ENCODE data around the gene PPP1R3G.

DNA sequence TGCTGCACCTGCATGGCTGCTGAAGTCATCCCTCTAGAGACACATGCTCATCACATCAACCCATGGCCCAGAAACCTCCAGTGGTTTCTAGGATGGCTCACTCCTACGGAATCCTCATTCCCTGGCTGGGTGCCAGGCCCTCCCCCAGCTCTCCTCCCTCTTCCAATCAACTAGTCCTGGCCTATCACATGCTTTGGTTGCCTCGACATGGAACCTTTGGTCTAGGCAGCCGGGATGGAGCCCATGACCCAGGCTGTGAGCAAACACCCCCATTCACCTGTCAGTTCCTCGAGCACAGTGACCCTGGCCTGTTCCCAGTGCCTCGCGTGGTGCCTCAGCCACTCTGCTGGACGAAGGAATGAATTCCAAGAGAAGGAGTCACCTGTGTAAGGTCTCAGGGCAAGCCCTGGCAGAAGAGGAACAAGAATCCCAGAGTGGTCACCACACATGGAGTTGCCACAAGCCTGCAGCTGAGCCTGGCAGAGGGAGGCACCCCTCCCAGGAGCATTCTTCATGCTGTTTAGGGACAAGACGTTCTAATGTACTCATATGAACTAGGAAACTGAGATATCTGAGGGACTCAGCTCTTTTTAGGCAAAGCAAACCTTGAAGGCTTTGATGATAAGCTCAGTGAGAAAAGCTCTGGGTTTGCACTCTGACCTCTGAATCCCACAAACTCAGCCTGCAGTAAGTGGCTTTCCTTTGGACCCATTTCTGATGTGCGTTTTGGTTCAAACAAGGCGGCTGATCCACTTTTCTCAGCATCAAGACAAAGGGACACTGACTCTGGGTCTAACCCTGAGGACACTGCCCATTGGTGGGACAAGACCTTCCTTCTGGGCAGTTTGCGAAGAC lies 40.2 kb downstream of the PPP1R3G start:
- TF ChIP-seq SOX6 (IDR thresholded peaks at IDR 0.05) (no peak), SOX6 (CRISPR knock-in tag; IDR thresholded peaks at IDR 0.05) (no peak), CCAR2 (optimal IDR thresholded peaks at IDR 0.05; ENCODE audit: low read depth, low read length) (no peak), GLI4 (CRISPR knock-in tag; IDR thresholded peaks at IDR 0.05; ENCODE audit: borderline replicate concordance) (no peak), HNF4A (CRISPR knock-in tag; IDR thresholded peaks at IDR 0.05) (peak; percentile 66), SMARCC2 (IDR thresholded peaks at IDR 0.05) (no peak), CBX2 (IDR thresholded peaks at IDR 0.05; ENCODE audit: low read depth, low read length) (no peak), CBX2 (CRISPR knock-in tag; IDR thresholded peaks at IDR 0.05; ENCODE audit: low read depth) (no peak), ZKSCAN1 (IDR thresholded peaks at IDR 0.05; ENCODE audit: low read length) (no peak), ATF1 (CRISPR knock-in tag; IDR thresholded peaks at IDR 0.05) (no peak)
- TF ChIP-seq, protein P1, sequence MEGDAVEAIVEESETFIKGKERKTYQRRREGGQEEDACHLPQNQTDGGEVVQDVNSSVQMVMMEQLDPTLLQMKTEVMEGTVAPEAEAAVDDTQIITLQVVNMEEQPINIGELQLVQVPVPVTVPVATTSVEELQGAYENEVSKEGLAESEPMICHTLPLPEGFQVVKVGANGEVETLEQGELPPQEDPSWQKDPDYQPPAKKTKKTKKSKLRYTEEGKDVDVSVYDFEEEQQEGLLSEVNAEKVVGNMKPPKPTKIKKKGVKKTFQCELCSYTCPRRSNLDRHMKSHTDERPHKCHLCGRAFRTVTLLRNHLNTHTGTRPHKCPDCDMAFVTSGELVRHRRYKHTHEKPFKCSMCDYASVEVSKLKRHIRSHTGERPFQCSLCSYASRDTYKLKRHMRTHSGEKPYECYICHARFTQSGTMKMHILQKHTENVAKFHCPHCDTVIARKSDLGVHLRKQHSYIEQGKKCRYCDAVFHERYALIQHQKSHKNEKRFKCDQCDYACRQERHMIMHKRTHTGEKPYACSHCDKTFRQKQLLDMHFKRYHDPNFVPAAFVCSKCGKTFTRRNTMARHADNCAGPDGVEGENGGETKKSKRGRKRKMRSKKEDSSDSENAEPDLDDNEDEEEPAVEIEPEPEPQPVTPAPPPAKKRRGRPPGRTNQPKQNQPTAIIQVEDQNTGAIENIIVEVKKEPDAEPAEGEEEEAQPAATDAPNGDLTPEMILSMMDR (CRISPR knock-in tag; IDR thresholded peaks at IDR 0.05): no peak
- TF ChIP-seq, protein P2, sequence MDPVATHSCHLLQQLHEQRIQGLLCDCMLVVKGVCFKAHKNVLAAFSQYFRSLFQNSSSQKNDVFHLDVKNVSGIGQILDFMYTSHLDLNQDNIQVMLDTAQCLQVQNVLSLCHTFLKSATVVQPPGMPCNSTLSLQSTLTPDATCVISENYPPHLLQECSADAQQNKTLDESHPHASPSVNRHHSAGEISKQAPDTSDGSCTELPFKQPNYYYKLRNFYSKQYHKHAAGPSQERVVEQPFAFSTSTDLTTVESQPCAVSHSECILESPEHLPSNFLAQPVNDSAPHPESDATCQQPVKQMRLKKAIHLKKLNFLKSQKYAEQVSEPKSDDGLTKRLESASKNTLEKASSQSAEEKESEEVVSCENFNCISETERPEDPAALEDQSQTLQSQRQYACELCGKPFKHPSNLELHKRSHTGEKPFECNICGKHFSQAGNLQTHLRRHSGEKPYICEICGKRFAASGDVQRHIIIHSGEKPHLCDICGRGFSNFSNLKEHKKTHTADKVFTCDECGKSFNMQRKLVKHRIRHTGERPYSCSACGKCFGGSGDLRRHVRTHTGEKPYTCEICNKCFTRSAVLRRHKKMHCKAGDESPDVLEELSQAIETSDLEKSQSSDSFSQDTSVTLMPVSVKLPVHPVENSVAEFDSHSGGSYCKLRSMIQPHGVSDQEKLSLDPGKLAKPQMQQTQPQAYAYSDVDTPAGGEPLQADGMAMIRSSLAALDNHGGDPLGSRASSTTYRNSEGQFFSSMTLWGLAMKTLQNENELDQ (CRISPR knock-in tag; IDR thresholded peaks at IDR 0.05; ENCODE audit: borderline replicate concordance): no peak
